ENCODE results near the gene SLIT2.

Gene SLIT2

DNA sequence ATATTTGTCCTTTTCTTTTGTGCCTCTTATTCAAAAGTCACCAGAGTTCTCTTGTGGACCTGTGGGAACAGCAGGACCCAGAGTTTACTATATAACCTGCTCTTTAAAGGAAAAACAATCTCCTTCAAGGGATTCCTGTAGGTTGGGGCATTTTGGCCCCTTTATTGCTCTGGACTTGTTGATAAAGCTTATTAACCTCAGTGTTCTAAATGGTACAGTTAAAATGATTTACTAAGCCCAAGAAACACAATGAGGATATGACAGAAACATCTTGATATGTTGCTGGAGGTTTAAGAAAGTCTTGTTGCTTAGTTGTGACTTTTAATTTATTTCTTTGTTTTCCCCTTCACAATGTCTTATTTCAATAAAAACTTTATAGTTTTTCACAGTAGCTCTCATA, 46.8 kb downstream of the SLIT2 start:
- FAIRE-seq (no peak), DNase-seq (ENCODE audit: extremely low spot score, insufficient read length, low read depth) (no peak)

DNA sequence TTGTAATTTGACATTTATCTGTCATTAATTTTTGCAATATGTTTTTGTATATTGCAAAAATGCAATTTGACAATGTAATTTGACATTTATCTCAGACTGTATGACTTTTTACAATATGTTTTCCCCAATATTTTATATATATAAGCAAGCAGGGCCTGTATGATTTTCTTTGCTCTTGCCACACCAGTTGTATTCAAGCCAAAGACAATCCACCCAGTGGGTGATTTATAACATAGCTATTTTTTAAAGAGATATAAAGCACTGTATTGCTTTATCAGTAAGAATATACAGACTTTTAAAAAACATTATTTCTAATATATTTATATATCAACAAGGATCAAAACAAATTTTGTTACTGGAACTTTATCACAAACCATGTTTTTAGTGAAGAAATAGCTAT, 47.3 kb downstream of the SLIT2 start:
- FAIRE-seq, result no peak
- DNase-seq (ENCODE audit: extremely low spot score, insufficient read length, low read depth), result no peak

DNA sequence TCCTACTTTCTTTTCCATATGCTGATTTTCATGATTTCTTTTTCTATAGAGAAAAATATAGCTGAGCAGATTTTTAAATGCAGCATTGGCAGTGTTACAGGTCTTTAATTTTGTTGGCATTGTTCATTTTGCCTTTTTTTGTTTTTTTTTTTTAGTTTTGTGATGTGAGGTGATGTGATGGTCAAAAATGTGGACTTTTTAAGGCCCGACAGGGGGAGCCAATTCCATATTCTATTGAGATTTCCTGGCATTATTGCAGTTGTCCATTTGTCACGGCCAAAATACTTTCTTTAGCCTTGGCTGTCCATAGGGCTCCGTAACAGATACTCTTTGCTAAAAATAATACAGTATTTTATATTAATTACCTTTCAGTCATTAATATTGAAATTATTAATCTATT, 47.8 kb downstream of the SLIT2 start:
- FAIRE-seq (no peak), DNase-seq (ENCODE audit: extremely low spot score, insufficient read length, low read depth) (no peak)

DNA sequence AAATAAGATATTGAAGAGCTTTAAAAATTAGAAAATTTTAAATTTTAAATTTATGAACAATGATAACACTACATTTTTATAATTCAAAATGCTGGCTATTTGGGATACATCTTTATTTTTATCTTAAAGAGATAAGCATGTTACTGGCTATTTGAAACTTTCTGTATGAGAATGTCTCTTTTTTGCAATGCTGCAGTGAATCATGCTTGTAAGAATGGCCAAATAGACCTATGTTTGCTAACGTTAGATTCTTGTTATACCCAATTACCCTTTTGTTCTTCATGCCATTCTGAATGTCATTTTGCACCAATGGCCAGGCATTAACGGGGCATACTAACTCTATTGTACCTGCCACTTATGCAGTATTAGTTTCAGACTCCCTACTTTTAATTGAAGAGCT, 49.5 kb downstream of the SLIT2 start:
- no peak for FAIRE-seq
- DNase-seq (ENCODE audit: extremely low spot score, insufficient read length, low read depth), result no peak

Measured in GM18507 (cell line).